ENCODE data around the gene STIM1. TPM values are rescaled to one million over a fixed set of nuclear protein-coding genes. Genes with fewer than 3 reads are reported as not detected.
"Not testable (repeated sequence)": the region's sequence is repeated elsewhere in the genome, so short reads cannot be mapped to it uniquely, and the experiment has no call there.

STIM1 gene
- total and polyA plus RNA-seq, 10 of the 15 experiments (the other 5 are each of a cell fraction or from before 2014, with no cell fraction given) = 8.6 to 57.7 (median 29.3) TPM

GRCh38 chr11:4004753-4005152 is 149.3 kb downstream of the STIM1 start:
- H2AFZ ChIP-seq (ENCODE audit: control insufficient read depth, low read depth, low read length); DNase-seq (ENCODE audit: low read depth, low spot score); H3K4me2 ChIP-seq (ENCODE audit: control insufficient read depth, insufficient read depth); H3K4me1 ChIP-seq (ENCODE audit: control insufficient read depth, insufficient read depth, low read length); H3K4me3 ChIP-seq; H4K20me1 ChIP-seq (ENCODE audit: control insufficient read depth, insufficient read depth); H3K27me3 ChIP-seq (replicated peaks in 1 of 2; ENCODE audit: control insufficient read depth in 2 of 2, insufficient read depth in 2 of 2, low read length in 1 of 2); intact Hi-C loops (cut with micrococcal nuclease; ENCODE audit: unreplicated experiment); BruUV-seq (replicated peaks); H3K36me3 ChIP-seq (ENCODE audit: control insufficient read depth in 2 of 2, insufficient read depth in 2 of 2, low read length in 1 of 2); H3K9me3 ChIP-seq (replicated peaks; ENCODE audit: control insufficient read depth, insufficient read depth, low read length); in situ Hi-C loops (cut with MboI); RAD21 ChIA-PET (ENCODE audit: unreplicated experiment); SMC1A ChIA-PET (ENCODE audit: uncharacterized antibody, unreplicated experiment); H3K79me2 ChIP-seq (ENCODE audit: control insufficient read depth, insufficient read depth, low read length); FAIRE-seq; ATAC-seq; H3K9ac ChIP-seq (ENCODE audit: control insufficient read depth, insufficient read depth, low read length); H3K27ac ChIP-seq (ENCODE audit: control insufficient read depth, insufficient read depth); CTCF ChIA-PET; POLR2A ChIA-PET: not testable (repeated sequence)
- WGBS (ENCODE audit: insufficient coverage, insufficient replicate concordance, low lambda C conversion rate, missing lambda C conversion rate) = 100% methylated on average over 1 of the region's 1 CpG

DNA sequence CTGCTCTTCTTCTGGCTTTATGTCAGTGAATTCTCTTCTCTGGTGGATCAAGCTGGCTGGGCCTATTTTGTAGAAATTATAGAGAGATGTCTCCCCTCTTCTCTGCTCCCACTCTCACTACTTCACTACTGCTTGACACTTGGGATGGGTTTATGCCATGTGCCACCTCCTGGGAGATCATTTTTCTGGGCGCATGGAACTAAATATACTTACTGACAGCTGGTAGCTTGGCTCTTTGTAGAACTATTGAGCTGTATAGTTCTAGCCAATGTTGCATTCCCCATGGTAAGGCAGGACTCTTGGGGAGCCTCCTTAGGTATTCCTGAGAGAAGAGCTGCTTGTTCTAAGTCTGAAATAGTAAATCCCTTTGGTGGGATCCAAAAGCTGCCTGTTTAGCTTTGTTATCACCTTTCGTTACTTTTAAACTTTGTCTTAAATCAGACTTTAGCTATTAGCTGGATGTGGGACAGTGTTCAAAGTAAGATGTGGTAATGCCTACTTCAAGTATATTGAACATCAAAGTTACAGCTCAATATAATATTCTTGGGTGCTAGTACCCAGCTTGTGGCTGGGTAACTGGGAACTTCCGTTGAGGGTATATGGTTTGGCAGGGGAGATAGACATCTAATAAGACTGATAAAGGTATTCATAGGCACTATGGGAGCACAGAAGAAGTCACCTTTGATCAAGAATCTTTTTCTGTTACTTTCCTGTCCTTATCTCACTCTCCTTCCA is 151.6 kb downstream of the STIM1 start:
- Histone ChIP-seq H3K4me2 (ENCODE audit: control insufficient read depth, insufficient read depth) (no peak overlapping the region), H3K27me3 (replicated peaks in 1 of 2; ENCODE audit: control insufficient read depth in 2 of 2, insufficient read depth in 2 of 2, low read length in 1 of 2) (no peaks in the 10 kb centered on the region), H3K27ac (ENCODE audit: control insufficient read depth, insufficient read depth) (no peak overlapping the region), H4K20me1 (ENCODE audit: control insufficient read depth, insufficient read depth) (no peaks in the 10 kb centered on the region), H2AFZ (ENCODE audit: control insufficient read depth, low read depth, low read length) (no peak overlapping the region), H3K9me3 (replicated peaks; ENCODE audit: control insufficient read depth, insufficient read depth, low read length) (peaks cover 2% of the 10 kb centered on the region; the same call in 2 of the 3 replicates), H3K36me3 (ENCODE audit: control insufficient read depth in 2 of 2, insufficient read depth in 2 of 2, low read length in 1 of 2) (no peaks in the 10 kb centered on the region), H3K9ac (ENCODE audit: control insufficient read depth, insufficient read depth, low read length) (no peak overlapping the region), H3K79me2 (ENCODE audit: control insufficient read depth, insufficient read depth, low read length) (no peaks in the 10 kb centered on the region), H3K4me1 (ENCODE audit: control insufficient read depth, insufficient read depth, low read length) (no peaks in the 10 kb centered on the region), H3K4me3 (no peak overlapping the region)
- no TSS peak for BruUV-seq (replicated peaks)
- ChIA-PET CTCF (interaction anchor here (1.0 to 1.2 kb wide), 3 partner anchors 65 to 158 kb away, joined by 3 to 4 read pairs (median 3); partner anchors contain the start of gene STIM1), RAD21 (ENCODE audit: unreplicated experiment) (interaction anchor here (1.2 to 1.9 kb wide), 3 partner anchors 65 to 158 kb away, joined by 3 to 7 read pairs (median 3); partner anchors contain the start of gene STIM1), SMC1A (ENCODE audit: uncharacterized antibody, unreplicated experiment) (interaction anchor here (0.5 to 1.8 kb wide), 6 partner anchors 11 to 158 kb away, joined by 3 to 7 read pairs (median 3); no protein-coding TSS in a partner anchor), POLR2A (no interaction called here)
- FAIRE-seq (no peak), DNase-seq (ENCODE audit: low read depth, low spot score) (no peak), ATAC-seq (no peak)
- intact Hi-C loops (cut with micrococcal nuclease; ENCODE audit: unreplicated experiment) = no loop called here
- WGBS (ENCODE audit: insufficient coverage, insufficient replicate concordance, low lambda C conversion rate, missing lambda C conversion rate) = 90% methylated on average over 3 of the region's 3 CpGs
- in situ Hi-C loops (cut with MboI) = no loop called here
- TF ChIP-seq ETV6 (conservative IDR thresholded peaks at IDR 0.05 in 1 of 2, IDR thresholded peaks at IDR 0.05 in 1 of 2; ENCODE audit: borderline replicate concordance in 1 of 2, low read depth in 1 of 2) (no peak), IKZF2 (IDR thresholded peaks at IDR 0.05) (no peak), NRF1 (conservative IDR thresholded peaks at IDR 0.05; ENCODE audit: low read depth, low read length) (no peak), JUNB (IDR thresholded peaks at IDR 0.05) (no peak), SMAD5 (IDR thresholded peaks at IDR 0.05; ENCODE audit: low read depth) (no peak), MAX (IDR thresholded peaks at IDR 0.05; ENCODE audit: low read depth, low read length) (no peak), TCF3 (IDR thresholded peaks at IDR 0.05; ENCODE audit: borderline replicate concordance, insufficient read depth, low read depth, low read length) (no peak), USF2 (IDR thresholded peaks at IDR 0.05; ENCODE audit: borderline replicate concordance, low read depth, low read length) (no peak), WRNIP1 (IDR thresholded peaks at IDR 0.05; ENCODE audit: borderline replicate concordance, low read depth, low read length) (no peak), IRF5 (IDR thresholded peaks at IDR 0.05; ENCODE audit: borderline replicate concordance) (no peak), MXI1 (IDR thresholded peaks at IDR 0.05; ENCODE audit: low read depth, low read length) (no peak)
- TF ChIP-seq, protein P1, sequence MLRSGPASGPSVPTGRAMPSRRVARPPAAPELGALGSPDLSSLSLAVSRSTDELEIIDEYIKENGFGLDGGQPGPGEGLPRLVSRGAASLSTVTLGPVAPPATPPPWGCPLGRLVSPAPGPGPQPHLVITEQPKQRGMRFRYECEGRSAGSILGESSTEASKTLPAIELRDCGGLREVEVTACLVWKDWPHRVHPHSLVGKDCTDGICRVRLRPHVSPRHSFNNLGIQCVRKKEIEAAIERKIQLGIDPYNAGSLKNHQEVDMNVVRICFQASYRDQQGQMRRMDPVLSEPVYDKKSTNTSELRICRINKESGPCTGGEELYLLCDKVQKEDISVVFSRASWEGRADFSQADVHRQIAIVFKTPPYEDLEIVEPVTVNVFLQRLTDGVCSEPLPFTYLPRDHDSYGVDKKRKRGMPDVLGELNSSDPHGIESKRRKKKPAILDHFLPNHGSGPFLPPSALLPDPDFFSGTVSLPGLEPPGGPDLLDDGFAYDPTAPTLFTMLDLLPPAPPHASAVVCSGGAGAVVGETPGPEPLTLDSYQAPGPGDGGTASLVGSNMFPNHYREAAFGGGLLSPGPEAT (IDR thresholded peaks at IDR 0.05; ENCODE audit: low read depth) = no peak

Data from GM12878 (cell line).